ENCODE measurements around the gene SLC27A4. TPM values are rescaled to one million over a fixed set of nuclear protein-coding genes. Genes with fewer than 3 reads are reported as not detected.
A peak's percentile ranks its signal among the peaks of the same experiment; 100 is the strongest.

The SLC27A4 gene
- total RNA-seq, 2 donors from 2014 or later, result 46.0 to 58.2 TPM

DNA sequence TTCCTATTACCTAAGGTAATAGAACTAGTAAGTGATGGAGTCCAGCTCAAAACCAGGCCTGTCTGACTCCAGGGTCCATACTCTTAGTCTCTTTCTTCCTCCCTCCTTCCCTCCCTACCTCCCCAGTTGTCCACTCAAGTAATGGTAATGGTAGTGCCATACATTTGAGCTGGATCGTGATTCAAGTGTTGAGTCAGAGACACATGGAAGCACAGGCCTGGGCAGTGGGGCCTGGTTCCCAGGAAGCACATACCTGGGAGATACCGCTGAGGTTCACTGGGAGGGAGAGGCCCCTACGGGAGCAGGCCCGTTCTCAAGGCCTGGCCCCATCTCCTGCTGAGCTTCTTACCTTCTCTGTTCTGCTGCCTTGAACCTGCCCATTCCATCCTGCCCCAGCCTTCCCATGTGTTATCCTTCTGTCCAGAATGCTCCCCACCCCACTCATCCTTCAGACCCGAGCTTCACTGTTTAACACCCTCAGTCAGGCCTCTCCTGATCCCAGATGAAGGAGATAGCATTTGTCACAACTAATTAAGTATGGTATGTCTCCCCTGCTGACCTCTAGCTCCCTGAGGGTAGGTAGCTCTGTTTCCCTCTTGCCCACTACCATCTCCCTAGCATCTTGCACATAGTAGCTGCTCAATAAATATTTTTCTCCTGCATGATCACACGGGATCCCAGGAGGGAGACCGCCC, 44.6 kb downstream of the SLC27A4 start:
- DNase-seq (no peak), ATAC-seq (no peak)
- intact Hi-C loops (cut with DNase I, micrococcal nuclease), result no loop called here

DNA sequence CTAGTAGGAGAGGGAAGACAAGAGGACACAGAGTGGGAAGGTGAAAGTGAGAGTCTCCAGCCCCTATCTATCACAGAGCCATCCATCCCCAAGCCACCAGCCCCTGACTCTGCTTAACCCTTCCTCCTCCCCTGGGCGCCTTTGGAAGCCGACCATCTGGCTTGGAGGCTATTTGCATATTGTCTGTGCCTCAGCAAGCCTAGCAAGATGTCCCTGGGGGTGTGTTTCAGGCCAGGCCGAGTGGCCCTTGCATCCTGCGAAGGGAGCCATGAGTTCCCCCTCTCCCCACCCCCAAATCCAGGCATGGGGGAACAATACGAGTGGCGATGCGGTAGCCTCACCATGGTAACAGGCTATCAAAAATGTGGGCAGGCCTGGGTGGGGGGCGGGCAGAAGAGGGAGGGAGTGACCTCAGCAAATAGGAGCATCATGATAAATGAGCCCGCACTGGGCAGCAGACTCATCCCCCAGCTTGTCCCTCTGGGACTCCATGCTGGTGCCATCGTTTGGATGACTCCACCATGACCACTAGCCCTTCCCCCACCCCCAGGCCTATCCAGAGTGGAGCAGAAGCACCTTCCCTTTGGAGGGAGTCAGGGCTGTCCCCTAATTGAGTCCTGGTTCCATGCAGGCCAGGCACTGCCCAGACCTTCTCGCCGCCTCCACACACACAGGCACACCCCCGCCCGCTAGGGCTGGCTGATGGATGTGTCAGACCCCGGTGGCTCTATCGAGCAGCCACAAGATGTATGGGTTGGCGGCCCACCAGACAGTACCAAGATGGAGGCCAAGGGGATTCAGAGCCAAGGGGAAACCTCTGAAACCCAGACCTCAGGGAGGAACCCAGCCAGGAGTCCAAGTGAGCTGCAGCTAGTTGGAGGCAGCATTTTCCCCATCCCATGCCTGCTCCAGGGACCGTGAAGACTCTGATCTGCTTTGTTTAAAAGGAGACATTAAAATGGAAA, 45.5 kb downstream of the SLC27A4 start:
- DNase-seq, result no peak
- ATAC-seq, result no peak
- intact Hi-C loops (cut with DNase I, micrococcal nuclease), result no loop called here

- DNase-seq (no peak), ATAC-seq (no peak)
- intact Hi-C loops (cut with DNase I, micrococcal nuclease), result no loop called here
These were observed 47.8 kb downstream of the SLC27A4 start for GRCh38 chr9:128388150-128388549.

GRCh38 chr9:128389395-128390149, 49.2 kb downstream of the SLC27A4 start:
- ATAC-seq (no peak), DNase-seq (no peak)
- intact Hi-C loops (cut with DNase I, micrococcal nuclease), result no loop called here

- DNase-seq, result no peak
- intact Hi-C loops (cut with DNase I, micrococcal nuclease), result no loop called here
- no peak for ATAC-seq
These were observed 50.0 kb downstream of the SLC27A4 start for GRCh38 chr9:128390150-128390812.

DNA sequence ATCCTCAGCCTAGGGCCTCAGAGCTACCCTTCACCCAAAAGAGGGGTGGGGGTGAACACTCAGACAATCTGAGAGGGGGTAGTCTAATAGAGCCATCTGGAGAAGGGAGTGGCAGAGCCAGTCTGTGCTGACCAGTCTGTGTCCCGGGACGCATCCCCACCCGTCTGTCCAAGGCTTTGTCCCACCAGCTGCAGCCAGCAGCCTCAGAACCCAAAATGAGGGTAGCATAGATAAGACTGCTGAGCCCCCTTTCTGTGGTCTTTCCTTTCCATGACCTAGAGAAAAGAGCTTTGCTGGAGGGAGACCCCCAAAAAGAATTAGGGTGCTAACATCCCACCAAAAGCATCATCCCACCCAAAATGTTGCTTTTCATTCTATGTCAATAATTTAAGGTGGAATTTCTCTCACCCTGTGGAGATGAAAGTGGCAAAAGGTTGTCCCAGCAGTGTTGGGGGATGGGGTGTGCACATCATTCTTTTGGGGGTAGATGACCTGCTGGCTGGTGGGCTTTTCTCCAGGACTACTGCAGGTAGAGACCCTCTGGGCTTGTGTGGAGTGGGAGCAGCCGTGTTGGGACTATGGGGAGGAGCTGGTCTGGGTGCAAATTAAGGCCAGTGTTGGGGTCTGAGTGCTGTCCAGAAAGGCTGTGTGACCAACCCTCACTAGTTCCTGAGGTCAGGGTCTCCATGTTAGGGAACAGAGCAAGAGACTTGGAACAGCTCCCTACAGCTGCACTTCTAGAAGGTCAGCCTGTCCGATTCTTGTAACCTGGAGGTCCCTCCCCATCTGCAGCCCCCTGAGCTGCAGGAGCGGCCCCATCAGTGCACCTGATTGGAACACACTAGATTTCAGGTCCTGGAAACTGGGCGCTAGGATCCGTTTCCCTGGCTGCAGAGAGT, 50.7 kb downstream of the SLC27A4 start:
- no peak for ATAC-seq
- no peak for DNase-seq
- intact Hi-C loops (cut with DNase I, micrococcal nuclease), result no loop called here

DNA sequence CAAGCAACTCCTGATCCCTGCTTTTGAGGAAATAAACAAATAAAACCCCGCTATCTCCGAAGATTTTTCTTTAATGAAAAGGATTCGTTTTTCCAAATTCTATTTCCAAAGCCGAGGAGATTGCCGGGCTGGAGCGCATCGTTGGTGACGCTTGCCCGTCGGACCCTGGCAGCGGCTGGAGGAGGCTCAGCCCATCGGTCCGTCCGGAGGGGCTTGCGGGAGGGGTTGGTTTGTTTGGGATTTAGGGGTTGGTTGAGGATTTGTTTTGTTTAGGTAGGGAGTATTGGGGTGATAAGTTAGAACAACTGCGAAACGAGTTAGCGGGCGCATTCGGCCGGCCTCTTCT, 51.6 kb downstream of the SLC27A4 start:
- intact Hi-C loops (cut with DNase I, micrococcal nuclease), result no loop called here
- DNase-seq (no peak), ATAC-seq (no peak)

DNA sequence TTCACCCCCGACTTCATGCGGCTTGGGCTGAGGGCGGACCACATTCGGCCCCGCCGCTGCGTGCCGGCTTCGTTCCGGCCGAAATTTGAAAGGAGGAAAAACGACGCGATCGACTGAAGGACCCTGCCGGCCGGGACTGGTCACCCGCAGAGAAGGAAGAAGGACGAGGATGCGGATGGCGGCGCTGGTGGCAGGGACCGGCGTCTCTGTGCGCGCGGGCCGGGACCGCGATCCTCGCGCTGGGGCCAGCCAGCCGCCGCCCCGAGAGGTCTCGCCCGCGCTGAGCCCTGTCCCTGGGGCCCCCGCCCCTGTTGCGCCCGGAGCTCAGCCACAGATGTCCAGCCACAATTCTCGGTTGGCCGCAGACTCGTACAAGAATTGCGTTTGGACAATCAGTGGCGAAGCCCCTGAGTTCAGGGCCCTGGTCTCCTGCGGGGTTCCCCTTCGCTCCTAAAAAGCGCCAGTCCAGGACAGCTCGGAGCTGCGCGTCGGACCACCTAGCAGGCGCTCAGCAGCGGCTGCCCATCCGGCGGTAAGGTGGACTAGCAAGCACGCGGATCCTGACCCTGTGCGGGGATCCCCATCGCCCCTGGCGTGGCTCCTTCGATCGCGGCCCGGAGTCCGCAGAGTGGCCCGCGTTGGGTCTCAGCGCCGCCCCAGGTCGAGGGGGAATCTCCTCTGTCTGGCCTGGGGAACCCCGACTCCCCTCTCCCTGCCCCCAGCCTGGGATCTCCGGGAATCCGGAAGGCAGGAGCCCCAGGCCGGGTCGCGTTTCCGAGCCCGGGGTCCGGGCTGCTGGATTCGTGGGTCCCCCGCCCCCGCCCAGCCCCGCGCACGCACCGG, 52.2 kb downstream of the SLC27A4 start:
- intact Hi-C loops (cut with DNase I, micrococcal nuclease), result no loop called here
- DNase-seq (no peak), ATAC-seq (no peak)

DNA sequence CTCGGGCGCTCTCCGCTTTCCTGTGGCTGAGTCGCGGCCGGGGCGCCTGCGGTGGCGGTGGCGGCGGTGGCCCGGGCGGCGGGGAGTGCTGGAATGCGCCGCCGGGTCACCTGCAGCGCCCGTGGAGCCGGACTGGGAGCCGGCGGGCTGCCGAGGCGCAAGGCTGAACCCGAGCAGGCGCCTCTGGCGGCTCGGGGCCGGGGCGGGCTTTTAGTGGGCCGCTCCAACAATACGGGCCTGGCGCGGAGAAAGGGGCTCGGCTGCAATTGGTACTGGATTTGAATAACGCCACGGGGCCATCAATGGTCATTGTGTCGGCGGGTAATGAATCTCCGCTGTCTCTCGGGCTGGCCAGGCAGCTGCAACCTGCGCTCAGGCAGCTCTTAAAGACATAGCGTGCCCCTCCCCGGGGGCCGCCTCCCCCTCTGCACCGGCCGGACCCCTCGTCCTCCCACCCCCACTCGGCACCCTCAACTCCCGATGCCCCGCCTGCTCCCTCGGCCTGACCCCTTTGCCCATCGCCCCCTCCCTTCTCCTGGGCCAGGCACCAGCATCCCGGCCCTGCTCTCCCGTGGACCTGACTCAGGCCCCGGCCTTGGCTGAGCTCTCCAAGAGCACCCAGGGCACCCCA, 52.9 kb downstream of the SLC27A4 start:
- intact Hi-C loops (cut with DNase I, micrococcal nuclease), result no loop called here
- DNase-seq (no peak), ATAC-seq (no peak)

DNA sequence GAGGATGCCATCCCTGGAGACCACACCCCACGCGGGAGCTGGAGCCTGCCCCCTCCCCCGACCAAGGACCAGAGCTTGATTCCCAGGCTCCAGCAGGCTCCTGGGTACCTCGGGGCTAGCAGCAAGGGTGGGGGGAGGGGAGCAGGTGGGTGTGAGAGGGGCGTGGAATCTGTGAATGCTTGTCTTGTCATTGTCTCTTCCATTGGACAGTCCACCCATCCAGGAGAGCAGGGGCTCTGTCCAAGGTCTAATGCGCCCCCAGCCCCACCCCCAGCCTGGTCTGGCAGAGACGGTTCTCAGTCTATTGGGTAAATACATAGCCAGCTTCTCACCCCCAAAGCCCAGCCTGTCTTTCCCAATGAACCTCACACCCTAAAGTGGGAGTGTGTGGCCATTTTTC, 53.6 kb downstream of the SLC27A4 start:
- DNase-seq (no peak), ATAC-seq (no peak)
- intact Hi-C loops (cut with DNase I, micrococcal nuclease), result no loop called here

DNA sequence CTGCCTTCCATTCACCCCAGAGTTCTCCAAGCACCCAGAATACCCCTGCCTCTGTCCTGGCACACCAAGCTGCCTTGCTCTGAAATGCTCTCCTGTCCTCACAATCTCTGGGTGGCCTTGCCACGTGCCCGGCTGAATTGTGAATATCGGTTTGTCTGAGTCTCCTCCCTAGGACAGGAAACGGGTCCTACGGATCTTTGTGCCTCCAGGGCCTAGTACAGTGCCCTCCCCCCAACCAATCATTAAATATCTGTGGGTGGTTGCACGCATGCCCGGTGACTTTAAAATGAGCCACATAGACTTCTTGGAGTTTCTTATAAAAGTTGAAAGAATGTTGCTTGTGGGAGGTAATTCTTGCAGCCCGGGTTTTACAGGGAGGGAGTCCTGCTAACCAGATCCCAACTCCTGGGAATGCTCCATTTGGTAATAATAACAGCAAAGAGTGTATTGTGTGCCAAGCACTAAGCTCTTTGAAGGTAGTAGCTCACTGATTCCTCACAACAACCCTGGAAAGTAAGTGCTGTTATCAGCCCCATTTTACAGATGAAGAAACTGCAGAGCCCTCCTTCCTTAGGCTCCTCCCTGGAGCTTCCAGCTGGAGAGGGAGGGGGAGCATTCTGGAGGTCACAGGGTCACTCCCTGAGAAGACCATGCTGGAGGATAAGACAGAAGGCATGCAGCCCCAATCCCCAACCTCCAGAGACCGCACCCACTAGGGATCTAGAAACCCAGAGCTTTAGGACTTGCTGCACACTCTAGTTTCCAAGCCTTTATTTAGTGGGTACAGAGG, 54.2 kb downstream of the SLC27A4 start:
- DNase-seq, result no peak
- intact Hi-C loops (cut with DNase I, micrococcal nuclease), result no loop called here
- ATAC-seq, result no peak

- ATAC-seq (peak; percentile 16), DNase-seq (no peak)
- intact Hi-C loops (cut with DNase I, micrococcal nuclease), result no loop called here
These were observed 56.8 kb downstream of the SLC27A4 start for GRCh38 chr9:128396970-128397613.

DNA sequence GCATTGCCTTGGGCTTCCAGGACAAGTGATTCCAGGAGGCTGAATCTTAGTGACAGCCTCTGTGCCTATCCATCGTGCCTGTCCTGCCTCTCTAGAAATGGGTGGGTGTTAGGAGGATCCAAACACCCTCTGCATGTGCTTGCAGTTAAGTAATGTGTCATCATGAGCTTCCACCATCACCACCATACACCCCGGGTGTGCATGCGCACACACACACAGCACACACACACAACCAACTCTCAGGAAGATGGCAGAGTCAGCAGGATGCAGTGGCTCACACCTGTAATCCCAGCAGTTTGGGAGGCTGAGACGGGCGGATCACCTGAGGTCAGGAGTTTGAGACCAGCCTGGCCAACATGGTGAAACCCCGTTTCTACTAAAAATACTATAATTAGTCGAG, 57.5 kb downstream of the SLC27A4 start:
- intact Hi-C loops (cut with DNase I, micrococcal nuclease), result no loop called here
- DNase-seq, result no peak
- ATAC-seq, result no peak

GRCh38 chr9:128399861-128400260, 59.5 kb downstream of the SLC27A4 start:
- ATAC-seq (no peak), DNase-seq (no peak)
- intact Hi-C loops (cut with DNase I, micrococcal nuclease), result no loop called here

DNA sequence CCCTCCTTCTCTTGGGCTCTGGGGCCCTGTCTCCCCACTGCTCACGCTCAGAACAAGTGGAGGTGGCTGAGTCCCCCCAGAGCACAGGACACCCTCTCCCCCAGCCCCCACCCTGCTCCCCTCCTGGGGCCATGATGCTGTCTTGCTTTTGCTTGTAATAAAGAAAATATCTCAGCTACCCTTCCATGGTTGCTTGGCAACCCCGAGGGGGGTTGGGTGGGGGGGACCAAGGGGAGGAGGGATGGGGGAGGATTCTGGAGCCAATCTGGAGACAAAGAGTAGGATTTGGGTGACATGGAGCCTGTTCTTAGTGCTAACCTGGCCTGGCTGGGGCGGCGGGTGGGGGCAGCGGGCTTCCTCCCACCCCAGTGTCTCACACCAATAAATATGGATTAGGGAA, 64.2 kb downstream of the SLC27A4 start:
- ATAC-seq, result no peak
- intact Hi-C loops (cut with DNase I, micrococcal nuclease), result no loop called here
- no peak for DNase-seq

All from left colon (tissue), 2 donors.